ENCODE data around the gene MVB12B. TPM values are rescaled to one million over a fixed set of nuclear protein-coding genes. Genes with fewer than 3 reads are reported as not detected.
"Not testable (repeated sequence)": the region's sequence is repeated elsewhere in the genome, so short reads cannot be mapped to it uniquely, and the experiment has no call there.

The MVB12B gene, protein sequence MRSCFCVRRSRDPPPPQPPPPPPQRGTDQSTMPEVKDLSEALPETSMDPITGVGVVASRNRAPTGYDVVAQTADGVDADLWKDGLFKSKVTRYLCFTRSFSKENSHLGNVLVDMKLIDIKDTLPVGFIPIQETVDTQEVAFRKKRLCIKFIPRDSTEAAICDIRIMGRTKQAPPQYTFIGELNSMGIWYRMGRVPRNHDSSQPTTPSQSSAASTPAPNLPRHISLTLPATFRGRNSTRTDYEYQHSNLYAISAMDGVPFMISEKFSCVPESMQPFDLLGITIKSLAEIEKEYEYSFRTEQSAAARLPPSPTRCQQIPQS
- polyA plus RNA-seq (39.5 and 47.5 TPM in 2 replicates), polyA minus RNA-seq (74.0 and 74.7 TPM in 2 replicates)

- Histone ChIP-seq H3K9me2 (ENCODE audit: insufficient read depth, low read length) (no peaks in the 10 kb centered on the region), H3K4me2 (ENCODE audit: low read length) (peak within 1 kb of the TSS; percentile 91), H3K4me3 (ENCODE audit: low read length) (peak within 1 kb of the TSS; percentile 83), H3K27ac (ENCODE audit: low read length) (peak within 1 kb of the TSS; percentile 76), H3K9ac (ENCODE audit: low read length) (peak within 1 kb of the TSS; percentile 81), H4K20me1 (ENCODE audit: insufficient read depth) (no peaks in the 10 kb centered on the region), H3K79me2 (replicated peaks; ENCODE audit: insufficient read depth, low read length) (peaks cover 42% of the 10 kb centered on the region), H3K9me3 (ENCODE audit: low read length) (no peaks in the 10 kb centered on the region), H2AFZ (ENCODE audit: low read depth, low read length) (peak within 1 kb of the TSS; percentile 73), H3K27me3 (ENCODE audit: insufficient read depth, low read depth, low read length) (no peaks in the 10 kb centered on the region), H3F3A (ENCODE audit: insufficient read depth, low read length, poor library complexity, severe bottlenecking) (peaks cover 2% of the 10 kb centered on the region), H3K36me3 (ENCODE audit: insufficient read depth, low read length) (no peaks in the 10 kb centered on the region)
- TF ChIP-seq MXI1 (conservative IDR thresholded peaks at IDR 0.05; ENCODE audit: poor library complexity, severe bottlenecking) (no peak), RAD21 (conservative IDR thresholded peaks at IDR 0.05) (no peak), POLR2AphosphoS5 (IDR thresholded peaks at IDR 0.05) (peak; percentile 38)
Observed at GRCh38 chr9:126326228-126327005, at the start of gene MVB12B. Gene MVB12B, plus strand, starts transcription at chr9:126326829. Its CDS starts 101 bp downstream, at chr9:126326930.

- Histone ChIP-seq H3K79me2 (replicated peaks; ENCODE audit: insufficient read depth, low read length) (no peaks in the 10 kb centered on the region), H3K4me2 (ENCODE audit: low read length) (no peak overlapping the region), H3K27ac (ENCODE audit: low read length) (no peak overlapping the region), H3F3A (ENCODE audit: insufficient read depth, low read length, poor library complexity, severe bottlenecking) (no peaks in the 10 kb centered on the region), H3K9me3 (ENCODE audit: low read length) (peaks cover under 1% of the 10 kb centered on the region), H3K9me2 (ENCODE audit: insufficient read depth, low read length) (no peaks in the 10 kb centered on the region), H4K20me1 (ENCODE audit: insufficient read depth) (no peaks in the 10 kb centered on the region), H3K9ac (ENCODE audit: low read length) (no peak overlapping the region), H3K27me3 (ENCODE audit: insufficient read depth, low read depth, low read length) (no peaks in the 10 kb centered on the region), H3K36me3 (ENCODE audit: insufficient read depth, low read length) (no peaks in the 10 kb centered on the region), H3K4me3 (ENCODE audit: low read length) (no peak overlapping the region), H2AFZ (ENCODE audit: low read depth, low read length) (no peak overlapping the region)
- TF ChIP-seq MXI1 (conservative IDR thresholded peaks at IDR 0.05; ENCODE audit: poor library complexity, severe bottlenecking) (no peak), TAF1 (IDR thresholded peaks at IDR 0.05; ENCODE audit: low read depth) (no peak)
Observed at GRCh38 chr9:126283799-126284465, 42.7 kb upstream of the MVB12B start.

DNA sequence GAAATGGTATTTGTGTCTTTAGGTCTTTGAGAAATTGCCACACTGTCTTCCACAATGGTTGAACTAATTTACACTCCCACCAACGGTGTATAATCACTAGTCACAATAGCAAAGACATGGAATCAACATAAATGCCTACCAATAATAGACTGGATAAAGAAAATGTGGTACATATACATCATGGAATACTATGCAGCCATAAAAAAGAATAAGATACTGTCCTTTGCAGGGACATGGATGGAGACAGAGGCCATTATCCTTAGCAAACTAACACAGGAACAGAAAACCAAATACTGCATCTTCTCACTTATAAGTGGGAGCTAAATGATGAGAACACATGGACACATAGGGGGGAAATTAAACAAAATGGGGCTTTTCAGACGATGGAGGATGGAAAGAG lies 41.0 kb upstream of the MVB12B start:
- H3F3A ChIP-seq (ENCODE audit: insufficient read depth, low read length, poor library complexity, severe bottlenecking); H4K20me1 ChIP-seq (ENCODE audit: insufficient read depth); H3K4me2 ChIP-seq (ENCODE audit: low read length); H3K9me3 ChIP-seq (ENCODE audit: low read length); H3K79me2 ChIP-seq (replicated peaks; ENCODE audit: insufficient read depth, low read length); H2AFZ ChIP-seq (ENCODE audit: low read depth, low read length); H3K27ac ChIP-seq (ENCODE audit: low read length); H3K9me2 ChIP-seq (ENCODE audit: insufficient read depth, low read length); H3K4me3 ChIP-seq (ENCODE audit: low read length); H3K36me3 ChIP-seq (ENCODE audit: insufficient read depth, low read length); H3K9ac ChIP-seq (ENCODE audit: low read length); H3K27me3 ChIP-seq (ENCODE audit: insufficient read depth, low read depth, low read length): not testable (repeated sequence)

DNA sequence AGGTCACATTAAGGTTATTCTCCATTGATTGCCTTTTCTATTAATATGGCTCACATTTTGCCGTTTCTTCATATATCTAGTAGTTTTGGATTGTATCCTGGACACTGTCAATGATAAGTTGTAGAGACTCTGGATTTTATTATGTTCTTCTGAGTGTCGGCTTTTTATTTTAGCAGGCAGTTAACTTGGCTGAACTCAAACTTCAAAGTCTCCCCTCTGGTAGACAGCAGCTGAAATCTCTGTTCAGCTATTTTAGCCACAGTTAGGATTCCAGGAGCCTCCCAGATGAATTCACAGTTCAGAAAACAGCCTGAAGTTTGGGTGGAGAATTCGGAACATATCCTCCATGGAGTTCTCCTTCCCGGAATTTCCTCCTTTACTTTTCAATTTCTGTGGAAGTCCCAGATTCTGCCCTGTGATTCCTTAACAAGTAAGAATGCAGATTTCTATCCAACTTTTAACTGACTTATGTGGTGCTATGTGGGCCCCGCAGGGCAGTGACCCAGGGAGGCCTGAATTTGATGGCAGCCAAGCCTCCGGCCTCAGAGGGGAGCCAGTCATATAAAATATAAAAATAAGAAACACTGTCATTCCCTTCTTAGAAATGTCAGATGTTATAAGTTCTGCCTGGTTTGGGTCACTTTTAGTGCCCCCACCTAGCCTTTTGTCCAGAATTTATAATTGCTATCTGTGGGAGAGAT lies 39.3 kb upstream of the MVB12B start:
- no peaks in the 10 kb centered on the region for H3F3A ChIP-seq (ENCODE audit: insufficient read depth, low read length, poor library complexity, severe bottlenecking)
- no peaks in the 10 kb centered on the region for H3K9me2 ChIP-seq (ENCODE audit: insufficient read depth, low read length)
- H3K9me3 ChIP-seq (ENCODE audit: low read length): no peaks in the 10 kb centered on the region
- H3K79me2 ChIP-seq (replicated peaks; ENCODE audit: insufficient read depth, low read length): no peaks in the 10 kb centered on the region
- TF ChIP-seq REST (IDR thresholded peaks at IDR 0.05; ENCODE audit: borderline replicate concordance) (no peak), CTCF (IDR thresholded peaks at IDR 0.05; ENCODE audit: poor library complexity, severe bottlenecking) (no peak), EZH2 (IDR thresholded peaks at IDR 0.05; ENCODE audit: borderline replicate concordance, insufficient read depth, low read length, poor library complexity, severe bottlenecking) (no peak), MXI1 (conservative IDR thresholded peaks at IDR 0.05; ENCODE audit: poor library complexity, severe bottlenecking) (no peak), SMC3 (conservative IDR thresholded peaks at IDR 0.05; ENCODE audit: poor library complexity) (no peak), POLR2AphosphoS5 (IDR thresholded peaks at IDR 0.05) (no peak), RAD21 (conservative IDR thresholded peaks at IDR 0.05) (no peak), EP300 (conservative IDR thresholded peaks at IDR 0.05; ENCODE audit: poor library complexity, severe bottlenecking) (no peak), TAF1 (IDR thresholded peaks at IDR 0.05; ENCODE audit: low read depth) (no peak)
- H3K4me3 ChIP-seq (ENCODE audit: low read length): no peak overlapping the region
- no peaks in the 10 kb centered on the region for H3K27me3 ChIP-seq (ENCODE audit: insufficient read depth, low read depth, low read length)
- H4K20me1 ChIP-seq (ENCODE audit: insufficient read depth): no peaks in the 10 kb centered on the region
- H2AFZ ChIP-seq (ENCODE audit: low read depth, low read length): no peak overlapping the region
- H3K27ac ChIP-seq (ENCODE audit: low read length): no peak overlapping the region
- H3K4me2 ChIP-seq (ENCODE audit: low read length): no peak overlapping the region
- H3K36me3 ChIP-seq (ENCODE audit: insufficient read depth, low read length): no peaks in the 10 kb centered on the region
- no peak overlapping the region for H3K9ac ChIP-seq (ENCODE audit: low read length)
